Kidney (tissue), 14 donors: Measurements from ENCODE around the gene CDK6. TPM values are rescaled to one million over a fixed set of nuclear protein-coding genes. Genes with fewer than 3 reads are reported as not detected.

Experiments used
- DNase-seq, 5 donors: peaks; one replicate each; pipeline ENCODE4 v3.0.0-alpha.2; 2013 to 2020
- FAIRE-seq: peaks from 2 replicates; lab custom pipeline; 2012; peaks lifted over from hg19 to GRCh38; lab: Jason Lieb, UNC
- H3K27ac ChIP-seq, 2 donors: one replicate each; pipeline ENCODE4 v1.7.0; 2013; ENCODE audit warnings: low read depth in 2 of 2, low read length in 2 of 2, inconsistent platforms in 1 of 2
- H3K27me3 ChIP-seq: one replicate; pipeline ENCODE4 v1.7.1; 2013; ENCODE audit warnings: low read length, inconsistent platforms; ENCODE audit not compliant: control insufficient read depth, insufficient read depth
- H3K36me3 ChIP-seq, 3 donors: one replicate each; pipeline versions ENCODE4 v1.7.0 to v1.7.1; 2013; ENCODE audit warnings: low read length in 3 of 3, control low read depth in 1 of 3, inconsistent platforms in 1 of 3; ENCODE audit not compliant: insufficient read depth in 3 of 3, control insufficient read depth in 2 of 3
- H3K4me1 ChIP-seq, 3 donors: one replicate each; pipeline versions ENCODE4 v1.7.0 to v1.7.1; 2013; ENCODE audit warnings: low read length in 3 of 3, inconsistent platforms in 1 of 3, low read depth in 1 of 3; ENCODE audit not compliant: control insufficient read depth in 2 of 3, insufficient read depth in 2 of 3
- H3K4me3 ChIP-seq, 3 donors: one replicate each; pipeline versions ENCODE4 v1.7.0 to v1.8.1; 2013; ENCODE audit warnings: low read length in 3 of 3, control low read depth in 1 of 3, inconsistent platforms in 1 of 3
- H3K9ac ChIP-seq, 3 donors: one replicate each; pipeline versions ENCODE4 v1.7.0 to v1.7.1; 2013; ENCODE audit warnings: low read length in 3 of 3, control low read depth in 1 of 3, inconsistent platforms in 1 of 3
- H3K9me3 ChIP-seq, 3 donors: one replicate each; pipeline versions ENCODE4 v1.7.0 to v1.7.1; 2013; ENCODE audit warnings: low read length in 3 of 3, control low read depth in 1 of 3, inconsistent platforms in 1 of 3; ENCODE audit not compliant: control insufficient read depth in 2 of 3, insufficient read depth in 1 of 3
- CTCF ChIP-seq: IDR thresholded peaks from 3 replicates; pipeline ENCODE4 v1.5.1; 2012; ENCODE audit warnings: mild to moderate bottlenecking, moderate library complexity, borderline replicate concordance; ENCODE audit not compliant: insufficient read depth; ENCODE audit errors: extremely low read depth
- intact Hi-C: fragments of 100-400 bp; cut with DNase I; formaldehyde crosslinking; loops from one replicate; pipeline ENCODE4 v1.11.1; 2022
- polyA plus RNA-seq: library from polyadenylated mRNA; stranded (reverse); fragments of 350-450 nt; fragmentation: Illumina TruSeq; extraction: RNeasy Lipid Tissue Mini Kit (QIAGEN cat#74804); gene quantifications from one replicate; pipeline ENCODE4 v1.2.3, GENCODE V29; 2014; ENCODE audit warnings: low read depth, low replicate concordance; ENCODE audit not compliant: insufficient read depth
- total RNA-seq: library from RNA; stranded (reverse); fragmentation: NEBNext Ultra II Directional; extraction: Animal tissue kit (Norgen Biotek cat#: 25700); gene quantifications from one replicate; pipeline ENCODE4 v1.2.1, GENCODE V29; 2021
- donor health status: control.
- donor health status: control.
- donor health status: control.
- donor health status: control.
- donor health status: control.
- donor health status: DM: yes; HTN: yes; CAD: no.
- donor health status: Normal renal cell carcinoma (clear cell type).

Gene CDK6
- total and polyA plus RNA-seq, 2 donors from 2014 or later = 3.6 to 20.8 TPM

GRCh38 chr7:92695308-92696261, 140.8 kb downstream of the CDK6 start:
- Histone ChIP-seq H3K27ac (peak overlapping the region; percentile 82), H3K27me3 (no peaks in the 10 kb centered on the region), H3K9me3 (no peaks in the 10 kb centered on the region), H3K9ac (peak overlapping the region; percentile 35 to 88 (median 82)), H3K4me1 (peaks cover 5 to 18% (median 8%) of the 10 kb centered on the region in 3 donors), H3K36me3 (no peaks in the 10 kb centered on the region), H3K4me3 (peak overlapping the region; percentile 77 to 84 (median 84))
- FAIRE-seq = no peak
- DNase-seq = peak in 4 of 5 donors; percentile 79 to 93 (median 88)
- intact Hi-C loops = no loop called here
- no peak for TF ChIP-seq CTCF

- peaks cover 5 to 18% (median 8%) of the 10 kb centered on the region in 3 donors for H3K4me1 ChIP-seq
- TF ChIP-seq CTCF = no peak
- no peak overlapping the region for H3K9ac ChIP-seq
- H3K9me3 ChIP-seq = no peaks in the 10 kb centered on the region
- DNase-seq = no peak
- FAIRE-seq = no peak
- H3K27ac ChIP-seq = no peak overlapping the region
- H3K27me3 ChIP-seq = no peaks in the 10 kb centered on the region
- intact Hi-C loops = no loop called here
- no peaks in the 10 kb centered on the region for H3K36me3 ChIP-seq
- H3K4me3 ChIP-seq = no peak overlapping the region
Observed at GRCh38 chr7:92694211-92694610, 142.2 kb downstream of the CDK6 start.

- no peak for TF ChIP-seq CTCF
- no peaks in the 10 kb centered on the region for H3K36me3 ChIP-seq
- H3K4me3 ChIP-seq = no peak overlapping the region
- DNase-seq (no peak), FAIRE-seq (no peak)
- H3K27me3 ChIP-seq = no peaks in the 10 kb centered on the region
- no peak overlapping the region for H3K9ac ChIP-seq
- peak overlapping the region in 1 of 2 donors; percentile 30 for H3K27ac ChIP-seq
- H3K4me1 ChIP-seq = peaks cover 4 to 11% (median 8%) of the 10 kb centered on the region in 3 donors
- H3K9me3 ChIP-seq = no peaks in the 10 kb centered on the region
- intact Hi-C loops = no loop called here
Observed at GRCh38 chr7:92693519-92693918, 142.9 kb downstream of the CDK6 start.
